HepG2 (cell line): ENCODE results near the gene WWP2. TPM values are rescaled to one million over a fixed set of nuclear protein-coding genes. Genes with fewer than 3 reads are reported as not detected.
A peak's percentile ranks its signal among the peaks of the same experiment; 100 is the strongest.

ENCODE experiments used
- HHEX ChIP-seq: IDR thresholded peaks from 2 replicates; pipeline ENCODE4 v1.6.1; 2016; ENCODE audit warnings: control low read depth
- MBNL3 ChIP-seq: fragments of 250-450 bp; sonication (Bioruptor Pico); conservative IDR thresholded peaks from 2 replicates; pipeline ENCODE4 v1.8.0; 2022; ENCODE audit warnings: mild to moderate bottlenecking, inconsistent platforms
- MED8 ChIP-seq: sonication (generic); formaldehyde crosslinking; IDR thresholded peaks from 2 replicates; pipeline ENCODE4 v1.8.1; 2023; ENCODE audit warnings: mild to moderate bottlenecking, missing genetic modification reagents; ENCODE audit not compliant: insufficient replicate concordance
- NFRKB ChIP-seq: fragments of 450-650 bp; IDR thresholded peaks from 2 replicates; pipeline ENCODE4 v1.6.1; 2017
- PHF5A ChIP-seq: IDR thresholded peaks from one replicate; pipeline ENCODE4 v1.6.1; 2018; ENCODE audit warnings: low read depth, missing genetic modification reagents; ENCODE audit not compliant: unreplicated experiment
- POLR2AphosphoS5 ChIP-seq: IDR thresholded peaks from 2 replicates; pipeline ENCODE4 v1.6.1; 2012; ENCODE audit warnings: low read depth, low read length
- RFX3 ChIP-seq: IDR thresholded peaks from 2 replicates; pipeline ENCODE4 v1.6.1; 2016; ENCODE audit warnings: missing biosample characterization, missing genetic modification reagents
- SP4 ChIP-seq: sonication (generic); formaldehyde crosslinking; IDR thresholded peaks from 2 replicates; pipeline ENCODE4 v1.8.1; 2023; ENCODE audit warnings: mild to moderate bottlenecking, missing genetic modification reagents
- SRSF4 ChIP-seq: fragments of 200-400 bp; formaldehyde crosslinking; IDR thresholded peaks from one replicate; pipeline ENCODE4 v1.6.1; 2018; ENCODE audit warnings: mild to moderate bottlenecking, low read depth, low read length, moderate library complexity; ENCODE audit not compliant: poor library complexity, severe bottlenecking
- TOE1 ChIP-seq: sonication (generic); formaldehyde crosslinking; IDR thresholded peaks from 2 replicates; pipeline ENCODE4 v1.4.0; 2020; ENCODE audit warnings: mild to moderate bottlenecking, missing genetic modification reagents
- ZFP90 ChIP-seq: sonication (generic); formaldehyde crosslinking; IDR thresholded peaks from 2 replicates; pipeline ENCODE4 v1.8.0; 2022; ENCODE audit warnings: missing genetic modification reagents, mild to moderate bottlenecking, inconsistent platforms, borderline replicate concordance
- ZMYM2 ChIP-seq: sonication (generic); formaldehyde crosslinking; IDR thresholded peaks from 2 replicates; pipeline ENCODE4 v1.8.0; 2022; ENCODE audit warnings: mild to moderate bottlenecking, missing genetic modification reagents
- ZNF225 ChIP-seq: sonication (generic); formaldehyde crosslinking; IDR thresholded peaks from 2 replicates; pipeline ENCODE4 v1.4.0; 2020; ENCODE audit warnings: mild to moderate bottlenecking, missing genetic modification reagents
- ZNF367 ChIP-seq: sonication (generic); formaldehyde crosslinking; IDR thresholded peaks from 2 replicates; pipeline ENCODE4 v1.4.0; 2020; ENCODE audit warnings: missing genetic modification reagents, borderline replicate concordance
- ZNF484 ChIP-seq: sonication (generic); formaldehyde crosslinking; IDR thresholded peaks from 2 replicates; pipeline ENCODE4 v1.5.1; 2020; ENCODE audit warnings: mild to moderate bottlenecking, low read depth, missing genetic modification reagents, borderline replicate concordance
- ZNF530 ChIP-seq: sonication (generic); formaldehyde crosslinking; IDR thresholded peaks from 2 replicates; pipeline ENCODE4 v1.5.0; 2020; ENCODE audit warnings: low read depth, mild to moderate bottlenecking, missing genetic modification reagents
- ZZZ3 ChIP-seq: sonication (generic); formaldehyde crosslinking; IDR thresholded peaks from 2 replicates; pipeline ENCODE4 v1.4.0; 2020; ENCODE audit warnings: missing genetic modification reagents, mild to moderate bottlenecking, borderline replicate concordance
- polyA plus RNA-seq, 8 experiments: library from polyadenylated mRNA; depleted of rRNA in 3 of 8; stranded (reverse) in 7 of 8; unstranded in 1 of 8; fragments of >200 nt; fragmentation: Illumina TruSeq in 4 of 8; extraction: Trizol in 4 of 8; gene quantifications; 2 replicates each; pipeline versions ENCODE4 v1.2.1 to v1.2.3, GENCODE V29; 2011 to 2016; ENCODE audit warnings: low read depth in 4 of 8, missing spikeins in 1 of 8, mixed read lengths in 1 of 8; ENCODE audit not compliant: insufficient read depth in 1 of 8
- total RNA-seq, 5 experiments: library from RNA; depleted of rRNA; stranded (reverse); fragments of >200 nt; fragmentation: Illumina TruSeq; extraction: Trizol; gene quantifications; 2 replicates each; pipeline ENCODE4 v1.2.3, GENCODE V29; 2016; ENCODE audit warnings: low read depth in 1 of 5
- TF ChIP-seq, protein P1 (sequence below): sonication (generic); formaldehyde crosslinking; IDR thresholded peaks from 2 replicates; pipeline ENCODE4 v1.5.0; 2020; ENCODE audit warnings: missing genetic modification reagents
- TF ChIP-seq, protein P2 (sequence below): sonication (generic); formaldehyde crosslinking; IDR thresholded peaks from 2 replicates; pipeline ENCODE4 v1.4.0; 2020; ENCODE audit warnings: missing genetic modification reagents
- TF ChIP-seq, protein P3 (sequence below): sonication (generic); formaldehyde crosslinking; IDR thresholded peaks from 2 replicates; pipeline ENCODE4 v1.8.0; 2022; ENCODE audit warnings: low read depth, missing genetic modification reagents
- TF ChIP-seq, protein P4 (sequence below): sonication (generic); formaldehyde crosslinking; IDR thresholded peaks from 2 replicates; pipeline ENCODE4 v1.8.0; 2022; ENCODE audit warnings: mild to moderate bottlenecking, missing genetic modification reagents, moderate library complexity
- TF ChIP-seq, protein P5 (sequence below): sonication (generic); formaldehyde crosslinking; conservative IDR thresholded peaks from 2 replicates; pipeline ENCODE4 v1.4.0; 2020; ENCODE audit warnings: missing genetic modification reagents

Gene WWP2
- total and polyA plus RNA-seq, 2 of the 13 experiments (the other 11 are each of a cell fraction or from before 2014, with no cell fraction given), result 11.4 to 28.2 TPM

DNA sequence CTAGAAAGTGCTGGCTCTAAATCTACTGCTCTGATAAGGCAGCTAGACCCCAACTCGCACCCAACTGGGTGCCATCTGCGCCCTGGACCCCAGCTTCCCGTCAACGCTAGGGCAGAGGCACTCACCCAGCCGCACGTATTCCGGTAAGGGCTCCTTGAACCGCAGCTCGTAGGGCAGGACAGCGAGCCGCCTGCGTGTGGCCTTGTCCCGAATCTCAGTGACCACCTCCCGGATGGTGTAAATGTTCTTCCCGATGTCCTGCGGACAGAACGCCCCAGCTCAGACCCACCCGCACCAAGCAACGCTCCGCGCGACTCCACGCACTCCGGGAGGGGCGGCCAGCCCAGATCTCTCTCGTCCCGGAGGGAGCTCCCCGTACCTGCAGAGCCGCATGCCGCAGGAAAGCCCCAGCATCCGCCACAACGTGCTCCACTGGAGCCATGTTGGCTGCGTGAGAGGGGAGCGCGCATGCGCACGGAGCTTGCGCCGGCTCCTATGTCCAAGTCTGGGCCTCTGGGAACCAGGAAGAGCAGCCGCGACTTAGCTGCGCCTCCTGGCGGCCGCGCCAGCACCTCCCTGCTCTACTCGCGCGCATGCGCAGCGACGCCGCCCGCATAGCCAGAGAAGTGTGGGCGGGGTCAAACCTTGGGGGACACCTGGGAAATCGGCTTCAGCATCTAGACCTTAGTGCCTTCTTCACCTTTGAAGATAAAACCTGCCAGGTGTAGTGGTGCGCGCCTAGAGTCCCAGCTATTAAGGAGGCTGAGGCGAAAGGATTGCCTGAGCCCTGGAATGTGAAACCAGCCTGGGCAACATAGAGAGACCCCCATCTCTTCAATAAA is 7.4 kb upstream of the WWP2 start, which contains the start of gene NOB1 (continued):
- TF ChIP-seq ZNF367 (CRISPR knock-in tag) (peak; percentile 44; the same call in 1 of the 2 replicates), TOE1 (CRISPR knock-in tag) (no peak), PHF5A (CRISPR knock-in tag) (peak; percentile 95), ZZZ3 (CRISPR knock-in tag) (peak; percentile 26; the same call in 1 of the 2 replicates), ZMYM2 (CRISPR knock-in tag) (peak; percentile 66; the same call in 1 of the 2 replicates), ZFP90 (peak; percentile 92; the same call in 1 of the 2 replicates), ZNF484 (CRISPR knock-in tag) (peak; percentile 93), HHEX (CRISPR knock-in tag) (0 out of 2 replicates have a peak, but pooled peaks have one; percentile 21), MBNL3 (CRISPR knock-in tag) (no peak), POLR2AphosphoS5 (peak; percentile 98), ZNF225 (CRISPR knock-in tag) (peak; percentile 98), ZNF530 (CRISPR knock-in tag) (no peak), NFRKB (no peak), SRSF4 (no peak), MED8 (peak; percentile 96), RFX3 (CRISPR knock-in tag) (0 out of 2 replicates have a peak, but pooled peaks have one; percentile 25), SP4 (CRISPR knock-in tag) (peak; percentile 63)
- TF ChIP-seq, protein P1, sequence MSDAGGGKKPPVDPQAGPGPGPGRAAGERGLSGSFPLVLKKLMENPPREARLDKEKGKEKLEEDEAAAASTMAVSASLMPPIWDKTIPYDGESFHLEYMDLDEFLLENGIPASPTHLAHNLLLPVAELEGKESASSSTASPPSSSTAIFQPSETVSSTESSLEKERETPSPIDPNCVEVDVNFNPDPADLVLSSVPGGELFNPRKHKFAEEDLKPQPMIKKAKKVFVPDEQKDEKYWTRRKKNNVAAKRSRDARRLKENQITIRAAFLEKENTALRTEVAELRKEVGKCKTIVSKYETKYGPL (CRISPR knock-in tag), result no peak
- TF ChIP-seq, protein P2, sequence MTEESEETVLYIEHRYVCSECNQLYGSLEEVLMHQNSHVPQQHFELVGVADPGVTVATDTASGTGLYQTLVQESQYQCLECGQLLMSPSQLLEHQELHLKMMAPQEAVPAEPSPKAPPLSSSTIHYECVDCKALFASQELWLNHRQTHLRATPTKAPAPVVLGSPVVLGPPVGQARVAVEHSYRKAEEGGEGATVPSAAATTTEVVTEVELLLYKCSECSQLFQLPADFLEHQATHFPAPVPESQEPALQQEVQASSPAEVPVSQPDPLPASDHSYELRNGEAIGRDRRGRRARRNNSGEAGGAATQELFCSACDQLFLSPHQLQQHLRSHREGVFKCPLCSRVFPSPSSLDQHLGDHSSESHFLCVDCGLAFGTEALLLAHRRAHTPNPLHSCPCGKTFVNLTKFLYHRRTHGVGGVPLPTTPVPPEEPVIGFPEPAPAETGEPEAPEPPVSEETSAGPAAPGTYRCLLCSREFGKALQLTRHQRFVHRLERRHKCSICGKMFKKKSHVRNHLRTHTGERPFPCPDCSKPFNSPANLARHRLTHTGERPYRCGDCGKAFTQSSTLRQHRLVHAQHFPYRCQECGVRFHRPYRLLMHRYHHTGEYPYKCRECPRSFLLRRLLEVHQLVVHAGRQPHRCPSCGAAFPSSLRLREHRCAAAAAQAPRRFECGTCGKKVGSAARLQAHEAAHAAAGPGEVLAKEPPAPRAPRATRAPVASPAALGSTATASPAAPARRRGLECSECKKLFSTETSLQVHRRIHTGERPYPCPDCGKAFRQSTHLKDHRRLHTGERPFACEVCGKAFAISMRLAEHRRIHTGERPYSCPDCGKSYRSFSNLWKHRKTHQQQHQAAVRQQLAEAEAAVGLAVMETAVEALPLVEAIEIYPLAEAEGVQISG, result peak; percentile 95
- TF ChIP-seq, protein P3, sequence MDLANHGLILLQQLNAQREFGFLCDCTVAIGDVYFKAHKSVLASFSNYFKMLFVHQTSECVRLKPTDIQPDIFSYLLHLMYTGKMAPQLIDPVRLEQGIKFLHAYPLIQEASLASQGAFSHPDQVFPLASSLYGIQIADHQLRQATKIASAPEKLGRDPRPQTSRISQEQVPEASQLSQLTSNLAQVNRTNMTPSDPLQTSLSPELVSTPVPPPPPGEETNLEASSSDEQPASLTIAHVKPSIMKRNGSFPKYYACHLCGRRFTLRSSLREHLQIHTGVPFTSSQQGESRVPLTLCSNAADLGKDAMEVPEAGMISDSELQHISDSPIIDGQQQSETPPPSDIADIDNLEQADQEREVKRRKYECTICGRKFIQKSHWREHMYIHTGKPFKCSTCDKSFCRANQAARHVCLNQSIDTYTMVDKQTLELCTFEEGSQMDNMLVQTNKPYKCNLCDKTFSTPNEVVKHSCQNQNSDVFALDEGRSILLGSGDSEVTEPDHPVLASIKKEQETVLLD, result peak; percentile 61; the same call in 1 of the 2 replicates
- TF ChIP-seq, protein P4, sequence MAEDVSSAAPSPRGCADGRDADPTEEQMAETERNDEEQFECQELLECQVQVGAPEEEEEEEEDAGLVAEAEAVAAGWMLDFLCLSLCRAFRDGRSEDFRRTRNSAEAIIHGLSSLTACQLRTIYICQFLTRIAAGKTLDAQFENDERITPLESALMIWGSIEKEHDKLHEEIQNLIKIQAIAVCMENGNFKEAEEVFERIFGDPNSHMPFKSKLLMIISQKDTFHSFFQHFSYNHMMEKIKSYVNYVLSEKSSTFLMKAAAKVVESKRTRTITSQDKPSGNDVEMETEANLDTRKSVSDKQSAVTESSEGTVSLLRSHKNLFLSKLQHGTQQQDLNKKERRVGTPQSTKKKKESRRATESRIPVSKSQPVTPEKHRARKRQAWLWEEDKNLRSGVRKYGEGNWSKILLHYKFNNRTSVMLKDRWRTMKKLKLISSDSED (CRISPR knock-in tag), result peak; percentile 28; the same call in 1 of the 2 replicates
- TF ChIP-seq, protein P5, sequence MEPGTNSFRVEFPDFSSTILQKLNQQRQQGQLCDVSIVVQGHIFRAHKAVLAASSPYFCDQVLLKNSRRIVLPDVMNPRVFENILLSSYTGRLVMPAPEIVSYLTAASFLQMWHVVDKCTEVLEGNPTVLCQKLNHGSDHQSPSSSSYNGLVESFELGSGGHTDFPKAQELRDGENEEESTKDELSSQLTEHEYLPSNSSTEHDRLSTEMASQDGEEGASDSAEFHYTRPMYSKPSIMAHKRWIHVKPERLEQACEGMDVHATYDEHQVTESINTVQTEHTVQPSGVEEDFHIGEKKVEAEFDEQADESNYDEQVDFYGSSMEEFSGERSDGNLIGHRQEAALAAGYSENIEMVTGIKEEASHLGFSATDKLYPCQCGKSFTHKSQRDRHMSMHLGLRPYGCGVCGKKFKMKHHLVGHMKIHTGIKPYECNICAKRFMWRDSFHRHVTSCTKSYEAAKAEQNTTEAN (CRISPR knock-in tag), result 0 out of 2 replicates have a peak, but pooled peaks have one; percentile 47
